Middle frontal gyrus (tissue), 1 donor: ENCODE measurements around the gene HDHD2.

Experiments used
- DNase-seq: peaks from one replicate; pipeline ENCODE4 v3.0.0-alpha.2; 2015; ENCODE audit warnings: low spot score; ENCODE audit errors: extremely low spot score

The HDHD2 gene

GRCh38 chr18:47149457-47150028 is 757 bp downstream of the HDHD2 start:
- DNase-seq = no peak

GRCh38 chr18:47146206-47146605 is 4.1 kb downstream of the HDHD2 start:
- no peak for DNase-seq

- no peak for DNase-seq
Observed at GRCh38 chr18:47143899-47144485, 6.3 kb downstream of the HDHD2 start.

GRCh38 chr18:47143153-47143552 is 7.1 kb downstream of the HDHD2 start:
- no peak for DNase-seq

- no peak for DNase-seq
Observed at GRCh38 chr18:47141289-47141688, 9.0 kb downstream of the HDHD2 start.

GRCh38 chr18:47121146-47121545 is 29.2 kb downstream of the HDHD2 start:
- DNase-seq = no peak

- DNase-seq = no peak
Observed at GRCh38 chr18:47120428-47120827, 29.9 kb downstream of the HDHD2 start.

GRCh38 chr18:47118981-47119380 is 31.3 kb downstream of the HDHD2 start:
- DNase-seq = no peak

- no peak for DNase-seq
Observed at GRCh38 chr18:47115205-47115604, 35.1 kb downstream of the HDHD2 start.

- DNase-seq = no peak
Observed at GRCh38 chr18:47113796-47114540, 36.3 kb downstream of the HDHD2 start.

- no peak for DNase-seq
Observed at GRCh38 chr18:47110492-47111274, 39.6 kb downstream of the HDHD2 start.

GRCh38 chr18:47109720-47110119 is 40.6 kb downstream of the HDHD2 start:
- DNase-seq = no peak

- no peak for DNase-seq
Observed at GRCh38 chr18:47108998-47109405, 41.3 kb downstream of the HDHD2 start.

- no peak for DNase-seq
Observed at GRCh38 chr18:47108373-47108772, 41.9 kb downstream of the HDHD2 start.

- peak; percentile 61 for DNase-seq
Observed at GRCh38 chr18:47100212-47100831, 50.0 kb downstream of the HDHD2 start.

GRCh38 chr18:47095810-47096209 is 54.5 kb downstream of the HDHD2 start:
- no peak for DNase-seq

- DNase-seq = no peak
Observed at GRCh38 chr18:47087676-47088075, 62.6 kb downstream of the HDHD2 start.

- no peak for DNase-seq
Observed at GRCh38 chr18:47081578-47081977, 68.7 kb downstream of the HDHD2 start.

- DNase-seq = no peak
Observed at GRCh38 chr18:47080872-47081271, 69.4 kb downstream of the HDHD2 start.

GRCh38 chr18:47077111-47077510 is 73.2 kb downstream of the HDHD2 start:
- no peak for DNase-seq

- no peak for DNase-seq
Observed at GRCh38 chr18:47075098-47075883, 75.0 kb downstream of the HDHD2 start.
